ENCODE data around the gene PPARA.

DNA sequence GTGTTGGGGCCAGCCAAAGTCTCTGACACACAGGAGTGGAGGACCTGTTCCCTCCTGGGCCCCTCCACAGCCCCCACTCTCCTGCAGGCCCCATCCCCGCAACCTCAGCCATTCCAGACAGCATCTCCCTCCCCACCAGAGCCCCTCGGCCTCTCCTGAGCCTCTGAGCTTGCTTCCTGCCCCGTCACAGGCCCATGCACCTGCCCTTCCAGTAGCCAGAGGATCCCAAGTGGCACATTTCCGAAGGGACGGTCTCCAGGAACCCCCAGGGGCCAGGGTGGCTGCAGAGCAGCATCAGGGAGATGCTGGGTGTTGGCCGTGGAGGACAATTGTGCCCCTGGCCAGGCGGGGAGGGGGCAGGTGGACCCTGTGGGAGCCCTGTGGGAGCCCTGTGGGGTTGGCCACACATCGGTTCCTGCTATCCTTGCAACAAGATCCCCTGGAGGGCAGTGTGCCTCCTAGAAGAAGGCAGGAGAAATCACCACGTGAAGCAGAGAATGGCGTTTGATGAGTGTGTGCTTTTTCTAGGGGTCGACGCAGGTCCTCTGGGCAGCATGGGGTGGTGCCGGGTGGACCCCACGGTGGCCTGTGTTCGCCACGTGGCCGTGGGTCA, 45.3 kb upstream of the PPARA start:
- TF ChIP-seq, protein P1, sequence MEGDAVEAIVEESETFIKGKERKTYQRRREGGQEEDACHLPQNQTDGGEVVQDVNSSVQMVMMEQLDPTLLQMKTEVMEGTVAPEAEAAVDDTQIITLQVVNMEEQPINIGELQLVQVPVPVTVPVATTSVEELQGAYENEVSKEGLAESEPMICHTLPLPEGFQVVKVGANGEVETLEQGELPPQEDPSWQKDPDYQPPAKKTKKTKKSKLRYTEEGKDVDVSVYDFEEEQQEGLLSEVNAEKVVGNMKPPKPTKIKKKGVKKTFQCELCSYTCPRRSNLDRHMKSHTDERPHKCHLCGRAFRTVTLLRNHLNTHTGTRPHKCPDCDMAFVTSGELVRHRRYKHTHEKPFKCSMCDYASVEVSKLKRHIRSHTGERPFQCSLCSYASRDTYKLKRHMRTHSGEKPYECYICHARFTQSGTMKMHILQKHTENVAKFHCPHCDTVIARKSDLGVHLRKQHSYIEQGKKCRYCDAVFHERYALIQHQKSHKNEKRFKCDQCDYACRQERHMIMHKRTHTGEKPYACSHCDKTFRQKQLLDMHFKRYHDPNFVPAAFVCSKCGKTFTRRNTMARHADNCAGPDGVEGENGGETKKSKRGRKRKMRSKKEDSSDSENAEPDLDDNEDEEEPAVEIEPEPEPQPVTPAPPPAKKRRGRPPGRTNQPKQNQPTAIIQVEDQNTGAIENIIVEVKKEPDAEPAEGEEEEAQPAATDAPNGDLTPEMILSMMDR (IDR thresholded peaks at IDR 0.05; ENCODE audit: low read depth, low read length): no peak
- TF ChIP-seq EZH2phosphoT487 (IDR thresholded peaks at IDR 0.05; ENCODE audit: low read depth): no peak

All from OCI-LY3 (cell line).